K562 (cell line): ENCODE measurements around the gene HBG1. TPM values are rescaled to one million over a fixed set of nuclear protein-coding genes. Genes with fewer than 3 reads are reported as not detected.

Experiments used
- ARID1B ChIP-seq: fragments of 450-650 bp; IDR thresholded peaks from 2 replicates; pipeline ENCODE4 v1.6.1; 2016; ENCODE audit warnings: antibody characterized with exemption, mild to moderate bottlenecking, inconsistent platforms
- ARID2 ChIP-seq: fragments of 450-650 bp; IDR thresholded peaks from 2 replicates; pipeline ENCODE4 v1.6.1; 2017; ENCODE audit warnings: antibody characterized with exemption, mild to moderate bottlenecking
- CC2D1A ChIP-seq: fragments of 450-650 bp; IDR thresholded peaks from 2 replicates; pipeline ENCODE4 v1.6.1; 2017; ENCODE audit warnings: mild to moderate bottlenecking
- CCAR2 ChIP-seq: fragments of 200-400 bp; formaldehyde crosslinking; IDR thresholded peaks from 2 replicates; pipeline ENCODE4 v1.6.1; 2017; ENCODE audit warnings: mild to moderate bottlenecking, low read depth, low read length
- EP400 ChIP-seq: fragments of 450-650 bp; IDR thresholded peaks from 2 replicates; pipeline ENCODE4 v1.6.1; 2017; ENCODE audit warnings: antibody characterized with exemption, mild to moderate bottlenecking, moderate library complexity
- GTF2F1 ChIP-seq: IDR thresholded peaks from 2 replicates; pipeline ENCODE4 v1.6.1; 2011; ENCODE audit warnings: low read depth, low read length, improper control_type of control experiment
- HDAC8 ChIP-seq: fragments of 450-650 bp; IDR thresholded peaks from 2 replicates; pipeline ENCODE4 v1.6.1; 2016; ENCODE audit warnings: mild to moderate bottlenecking, missing genetic modification characterization, moderate library complexity, missing compliant biosample characterization
- PML ChIP-seq: IDR thresholded peaks from 2 replicates; pipeline ENCODE4 v1.6.1; 2012; ENCODE audit warnings: low read length, inconsistent platforms
- POLR2AphosphoS2 ChIP-seq: IDR thresholded peaks from 2 replicates; pipeline ENCODE4 v1.6.1; 2012; ENCODE audit warnings: low read length, improper control_type of control experiment
- SMAD4 ChIP-seq: fragments of 250-450 bp; sonication (Bioruptor Pico); conservative IDR thresholded peaks from 2 replicates; pipeline ENCODE4 v1.8.0; 2021; ENCODE audit warnings: inconsistent platforms, mild to moderate bottlenecking, moderate library complexity
- ZNF311 ChIP-seq: fragments of 250-450 bp; sonication (Bioruptor Pico); IDR thresholded peaks from 2 replicates; pipeline ENCODE4 v1.4.0; 2020; ENCODE audit warnings: mild to moderate bottlenecking, moderate library complexity
- ZNF316 ChIP-seq: fragments of 450-650 bp; IDR thresholded peaks from 2 replicates; pipeline ENCODE4 v1.6.1; 2016
- polyA plus RNA-seq, 8 experiments: library from polyadenylated mRNA; depleted of rRNA in 4 of 8; stranded (reverse) in 5 of 8; unstranded in 3 of 8; fragments of >200 nt; fragmentation: Nextera tagmentation in 2 of 8; fragmentation: Illumina TruSeq in 1 of 8; extraction: Ambion mirVana in 2 of 8; extraction: Trizol in 1 of 8; gene quantifications; 2 replicates each; pipeline versions ENCODE4 v1.2.1 to v1.2.3, GENCODE V29; 2011 to 2014; ENCODE audit warnings: inconsistent platforms in 1 of 8, missing spikeins in 1 of 8
- total RNA-seq, 7 experiments: library from RNA; depleted of rRNA in 6 of 7; stranded (reverse); fragments of >200 nt in 6 of 7; fragmentation: Illumina TruSeq in 2 of 7; extraction: Trizol in 2 of 7; gene quantifications; 2 replicates each; pipeline versions ENCODE4 v1.2.1 to v1.2.3, GENCODE V29; 2011 to 2021; ENCODE audit warnings: low replicate concordance in 1 of 7
- TF ChIP-seq, protein P1 (sequence below): fragments of 450-650 bp; IDR thresholded peaks from 2 replicates; pipeline ENCODE4 v1.6.1; 2017; ENCODE audit warnings: antibody characterized with exemption, mild to moderate bottlenecking
- TF ChIP-seq, protein P2 (sequence below), 3 experiments: fragments of 200-800 bp in 1 of 3; fragments of 250-450 bp in 1 of 3; fragments of 450-650 bp in 1 of 3; sonication (Bioruptor Pico) in 1 of 3; sonication (Bioruptor generic) in 1 of 3; formaldehyde crosslinking in 1 of 3; IDR thresholded peaks; 2 replicates each; pipeline versions ENCODE4 v1.6.1 to v1.8.0; 2016 to 2022; ENCODE audit warnings: mild to moderate bottlenecking in 2 of 3, missing genetic modification characterization in 2 of 3, missing compliant biosample characterization in 1 of 3, moderate library complexity in 1 of 3
- TF ChIP-seq, protein P3 (sequence below): IDR thresholded peaks from 2 replicates; pipeline ENCODE4 v1.6.1; 2012; ENCODE audit warnings: low read depth, low read length, improper control_type of control experiment, borderline replicate concordance
- TF ChIP-seq, protein P4 (sequence below), 2 experiments: IDR thresholded peaks in 1 of 2; conservative IDR thresholded peaks in 1 of 2; 2 replicates each; pipeline ENCODE4 v1.6.1; 2016; ENCODE audit warnings: low read depth in 2 of 2, mild to moderate bottlenecking in 1 of 2, missing compliant biosample characterization in 1 of 2, missing genetic modification characterization in 1 of 2, moderate library complexity in 1 of 2

Gene HBG1
- total and polyA plus RNA-seq, 9 of the 15 experiments (the other 6 are each of a cell fraction or from before 2014, with no cell fraction given), result 1,066 to 16,338 (median 4,898) TPM

DNA sequence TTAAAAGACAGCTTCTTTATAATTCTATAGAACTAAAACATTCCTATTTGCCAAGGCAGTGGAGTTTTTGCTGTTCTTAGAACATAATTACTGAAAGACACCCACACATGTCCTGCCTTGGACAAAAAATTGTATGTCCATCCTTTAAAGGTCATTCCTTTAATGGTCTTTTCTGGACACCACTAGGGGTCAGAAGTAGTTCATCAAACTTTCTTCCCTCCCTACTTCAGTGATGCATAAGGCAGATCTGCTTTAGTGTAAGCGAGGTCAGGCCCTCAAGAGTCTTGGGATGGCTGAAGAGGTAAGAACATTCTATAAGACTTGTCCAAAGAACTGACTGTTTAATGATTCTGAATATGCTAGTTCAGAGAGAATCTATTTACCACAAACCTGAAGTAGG, 44.9 kb downstream of the HBG1 start (continued):
- TF ChIP-seq, protein P1, sequence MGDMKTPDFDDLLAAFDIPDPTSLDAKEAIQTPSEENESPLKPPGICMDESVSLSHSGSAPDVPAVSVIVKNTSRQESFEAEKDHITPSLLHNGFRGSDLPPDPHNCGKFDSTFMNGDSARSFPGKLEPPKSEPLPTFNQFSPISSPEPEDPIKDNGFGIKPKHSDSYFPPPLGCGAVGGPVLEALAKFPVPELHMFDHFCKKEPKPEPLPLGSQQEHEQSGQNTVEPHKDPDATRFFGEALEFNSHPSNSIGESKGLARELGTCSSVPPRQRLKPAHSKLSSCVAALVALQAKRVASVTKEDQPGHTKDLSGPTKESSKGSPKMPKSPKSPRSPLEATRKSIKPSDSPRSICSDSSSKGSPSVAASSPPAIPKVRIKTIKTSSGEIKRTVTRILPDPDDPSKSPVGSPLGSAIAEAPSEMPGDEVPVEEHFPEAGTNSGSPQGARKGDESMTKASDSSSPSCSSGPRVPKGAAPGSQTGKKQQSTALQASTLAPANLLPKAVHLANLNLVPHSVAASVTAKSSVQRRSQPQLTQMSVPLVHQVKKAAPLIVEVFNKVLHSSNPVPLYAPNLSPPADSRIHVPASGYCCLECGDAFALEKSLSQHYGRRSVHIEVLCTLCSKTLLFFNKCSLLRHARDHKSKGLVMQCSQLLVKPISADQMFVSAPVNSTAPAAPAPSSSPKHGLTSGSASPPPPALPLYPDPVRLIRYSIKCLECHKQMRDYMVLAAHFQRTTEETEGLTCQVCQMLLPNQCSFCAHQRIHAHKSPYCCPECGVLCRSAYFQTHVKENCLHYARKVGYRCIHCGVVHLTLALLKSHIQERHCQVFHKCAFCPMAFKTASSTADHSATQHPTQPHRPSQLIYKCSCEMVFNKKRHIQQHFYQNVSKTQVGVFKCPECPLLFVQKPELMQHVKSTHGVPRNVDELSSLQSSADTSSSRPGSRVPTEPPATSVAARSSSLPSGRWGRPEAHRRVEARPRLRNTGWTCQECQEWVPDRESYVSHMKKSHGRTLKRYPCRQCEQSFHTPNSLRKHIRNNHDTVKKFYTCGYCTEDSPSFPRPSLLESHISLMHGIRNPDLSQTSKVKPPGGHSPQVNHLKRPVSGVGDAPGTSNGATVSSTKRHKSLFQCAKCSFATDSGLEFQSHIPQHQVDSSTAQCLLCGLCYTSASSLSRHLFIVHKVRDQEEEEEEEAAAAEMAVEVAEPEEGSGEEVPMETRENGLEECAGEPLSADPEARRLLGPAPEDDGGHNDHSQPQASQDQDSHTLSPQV, result peak; percentile 78
- TF ChIP-seq ARID1B (0 out of 2 replicates have a peak, but pooled peaks have one; percentile 8), EP400 (peak; percentile 24; the same call in 1 of the 2 replicates), GTF2F1 (no peak), HDAC8 (tag) (no peak), ZNF311 (no peak), ARID2 (peak; percentile 94), ZNF316 (no peak), CCAR2 (no peak), POLR2AphosphoS2 (no peak), SMAD4 (no peak), CC2D1A (peak; percentile 88), PML (no peak)
- TF ChIP-seq, protein P2, sequence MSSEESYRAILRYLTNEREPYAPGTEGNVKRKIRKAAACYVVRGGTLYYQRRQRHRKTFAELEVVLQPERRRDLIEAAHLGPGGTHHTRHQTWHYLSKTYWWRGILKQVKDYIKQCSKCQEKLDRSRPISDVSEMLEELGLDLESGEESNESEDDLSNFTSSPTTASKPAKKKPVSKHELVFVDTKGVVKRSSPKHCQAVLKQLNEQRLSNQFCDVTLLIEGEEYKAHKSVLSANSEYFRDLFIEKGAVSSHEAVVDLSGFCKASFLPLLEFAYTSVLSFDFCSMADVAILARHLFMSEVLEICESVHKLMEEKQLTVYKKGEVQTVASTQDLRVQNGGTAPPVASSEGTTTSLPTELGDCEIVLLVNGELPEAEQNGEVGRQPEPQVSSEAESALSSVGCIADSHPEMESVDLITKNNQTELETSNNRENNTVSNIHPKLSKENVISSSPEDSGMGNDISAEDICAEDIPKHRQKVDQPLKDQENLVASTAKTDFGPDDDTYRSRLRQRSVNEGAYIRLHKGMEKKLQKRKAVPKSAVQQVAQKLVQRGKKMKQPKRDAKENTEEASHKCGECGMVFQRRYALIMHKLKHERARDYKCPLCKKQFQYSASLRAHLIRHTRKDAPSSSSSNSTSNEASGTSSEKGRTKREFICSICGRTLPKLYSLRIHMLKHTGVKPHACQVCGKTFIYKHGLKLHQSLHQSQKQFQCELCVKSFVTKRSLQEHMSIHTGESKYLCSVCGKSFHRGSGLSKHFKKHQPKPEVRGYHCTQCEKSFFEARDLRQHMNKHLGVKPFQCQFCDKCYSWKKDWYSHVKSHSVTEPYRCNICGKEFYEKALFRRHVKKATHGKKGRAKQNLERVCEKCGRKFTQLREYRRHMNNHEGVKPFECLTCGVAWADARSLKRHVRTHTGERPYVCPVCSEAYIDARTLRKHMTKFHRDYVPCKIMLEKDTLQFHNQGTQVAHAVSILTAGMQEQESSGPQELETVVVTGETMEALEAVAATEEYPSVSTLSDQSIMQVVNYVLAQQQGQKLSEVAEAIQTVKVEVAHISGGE (CRISPR knock-in tag; IDR thresholded peaks at IDR 0.05), result no peak
- TF ChIP-seq, protein P3, sequence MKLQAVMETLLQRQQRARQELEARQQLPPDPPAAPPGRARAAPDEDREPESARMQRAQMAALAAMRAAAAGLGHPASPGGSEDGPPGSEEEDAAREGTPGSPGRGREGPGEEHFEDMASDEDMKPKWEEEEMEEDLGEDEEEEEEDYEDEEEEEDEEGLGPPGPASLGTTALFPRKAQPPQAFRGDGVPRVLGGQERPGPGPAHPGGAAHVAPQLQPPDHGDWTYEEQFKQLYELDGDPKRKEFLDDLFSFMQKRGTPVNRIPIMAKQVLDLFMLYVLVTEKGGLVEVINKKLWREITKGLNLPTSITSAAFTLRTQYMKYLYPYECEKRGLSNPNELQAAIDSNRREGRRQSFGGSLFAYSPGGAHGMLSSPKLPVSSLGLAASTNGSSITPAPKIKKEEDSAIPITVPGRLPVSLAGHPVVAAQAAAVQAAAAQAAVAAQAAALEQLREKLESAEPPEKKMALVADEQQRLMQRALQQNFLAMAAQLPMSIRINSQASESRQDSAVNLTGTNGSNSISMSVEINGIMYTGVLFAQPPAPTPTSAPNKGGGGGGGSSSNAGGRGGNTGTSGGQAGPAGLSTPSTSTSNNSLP, result peak; percentile 73; the same call in 1 of the 2 replicates
- TF ChIP-seq, protein P4, sequence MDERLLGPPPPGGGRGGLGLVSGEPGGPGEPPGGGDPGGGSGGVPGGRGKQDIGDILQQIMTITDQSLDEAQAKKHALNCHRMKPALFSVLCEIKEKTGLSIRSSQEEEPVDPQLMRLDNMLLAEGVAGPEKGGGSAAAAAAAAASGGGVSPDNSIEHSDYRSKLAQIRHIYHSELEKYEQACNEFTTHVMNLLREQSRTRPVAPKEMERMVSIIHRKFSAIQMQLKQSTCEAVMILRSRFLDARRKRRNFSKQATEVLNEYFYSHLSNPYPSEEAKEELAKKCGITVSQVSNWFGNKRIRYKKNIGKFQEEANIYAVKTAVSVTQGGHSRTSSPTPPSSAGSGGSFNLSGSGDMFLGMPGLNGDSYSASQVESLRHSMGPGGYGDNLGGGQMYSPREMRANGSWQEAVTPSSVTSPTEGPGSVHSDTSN (CRISPR knock-in tag; IDR thresholded peaks at IDR 0.05; ENCODE audit: low read depth), result no peak
- TF ChIP-seq, protein P4 (tag; conservative IDR thresholded peaks at IDR 0.05; ENCODE audit: low read depth), result 0 out of 2 replicates have a peak, but pooled peaks have one; percentile 19
